ENCODE results near the gene DNM3. TPM values are rescaled to one million over a fixed set of nuclear protein-coding genes. Genes with fewer than 3 reads are reported as not detected.
"Not testable (repeated sequence)": the region's sequence is repeated elsewhere in the genome, so short reads cannot be mapped to it uniquely, and the experiment has no call there.

DNM3 gene
- total RNA-seq, 1 experiment from 2014 or later: 2.7 TPM

DNA sequence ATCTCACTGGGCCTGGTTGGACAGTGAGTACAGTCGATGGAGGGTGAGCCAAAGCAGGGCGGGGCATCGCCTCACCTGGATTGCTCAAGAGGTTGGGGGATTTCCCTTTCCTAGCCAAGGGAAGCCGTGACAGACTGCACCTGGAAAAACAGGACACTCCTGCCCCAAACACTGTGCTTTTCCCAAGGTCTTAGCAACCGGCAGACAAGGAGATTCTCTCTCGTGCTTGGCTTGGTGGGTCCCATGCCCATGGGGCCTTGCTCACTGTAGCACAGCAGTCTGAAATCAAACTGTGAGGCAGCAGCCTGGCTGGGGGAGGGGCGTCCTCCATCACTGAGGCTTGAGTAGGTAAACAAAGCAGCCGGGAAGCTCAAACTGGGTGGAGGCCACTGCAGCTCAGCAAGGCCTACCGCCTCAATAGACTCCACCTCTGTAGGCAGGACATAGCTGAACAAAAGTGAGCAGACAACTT is 590.5 kb downstream of the DNM3 start:
- Mint-ChIP-seq H3K36me3 (ENCODE audit: insufficient read depth in 1 of 3, low read depth in 3 of 3) (peaks cover 0 to 6% (median 1%) of the 10 kb centered on the region in 3 experiments; a peak in 3 of 7 replicates), H3K27me3 (ENCODE audit: low read depth) (no peaks in the 10 kb centered on the region; the same call in 1 of the 2 replicates), H3K27ac (peak overlapping the region in 2 of 3 experiments; percentile 56 to 58; a peak in 4 of 7 replicates), H3K4me3 (no peak overlapping the region), H3K4me1 (peaks cover 16% of the 10 kb centered on the region in 2 experiments), H3K9me3 (peaks cover 0 to 8% of the 10 kb centered on the region in 2 experiments; a peak in 3 of 5 replicates)
- Histone ChIP-seq H2BK15ac (ENCODE audit: low read depth, low read length) (no peak overlapping the region), H3T11ph (ENCODE audit: low read length) (no peak overlapping the region), H3K4me1 (ENCODE audit: insufficient read depth, low read length) (no peaks in the 10 kb centered on the region; the same call in 1 of the 2 replicates), H3K27me3 (ENCODE audit: insufficient read depth, low read length) (no peaks in the 10 kb centered on the region), H3K9me3 (ENCODE audit: control insufficient read depth, low read depth, low read length) (no peaks in the 10 kb centered on the region), H3K4ac (ENCODE audit: low read depth, low read length) (no peak overlapping the region), H3K23ac (ENCODE audit: insufficient read length, low read depth, low read length) (no peak overlapping the region), H2AFZ (ENCODE audit: low read length) (no peak overlapping the region), H3K23me2 (ENCODE audit: insufficient read length, low read depth, low read length, poor library complexity, severe bottlenecking) (no peaks in the 10 kb centered on the region), H4K5ac (ENCODE audit: insufficient read length, low read depth, low read length) (no peak overlapping the region), H4K20me1 (ENCODE audit: control insufficient read depth, insufficient read depth, insufficient read length) (no peaks in the 10 kb centered on the region), H3K4me2 (ENCODE audit: insufficient read depth, insufficient read length, low read length) (no peak overlapping the region), H2AK5ac (ENCODE audit: insufficient read length, low read length) (no peak overlapping the region), H2BK5ac (ENCODE audit: insufficient read length, low read length) (no peak overlapping the region), H4K8ac (replicated peaks; ENCODE audit: insufficient read length, low read depth, low read length) (peak overlapping the region; percentile 35), H3K56ac (ENCODE audit: insufficient read length, low read depth, low read length) (no peak overlapping the region), H3K79me1 (ENCODE audit: insufficient read depth, low read depth, low read length, poor library complexity, severe bottlenecking) (no peaks in the 10 kb centered on the region), H3K18ac (ENCODE audit: insufficient read length, low read depth, low read length) (no peak overlapping the region), H2BK12ac (ENCODE audit: insufficient read length, low read depth, low read length) (no peak overlapping the region), H3K79me2 (ENCODE audit: insufficient read depth, low read length) (no peaks in the 10 kb centered on the region), H3K27ac (ENCODE audit: insufficient read length, low read depth, low read length) (no peak overlapping the region), H3K9ac (ENCODE audit: extremely low read depth, insufficient read length, low read length) (no peak overlapping the region), H2BK120ac (ENCODE audit: low read depth, low read length, poor library complexity, severe bottlenecking) (no peak overlapping the region), H2BK20ac (ENCODE audit: low read depth, low read length, poor library complexity, severe bottlenecking) (no peak overlapping the region), H4K91ac (ENCODE audit: insufficient read length, low read depth, low read length) (no peak overlapping the region), H3K14ac (ENCODE audit: insufficient read depth, low read length) (peak overlapping the region; percentile 57)
- peak; percentile 41 for DNase-seq
- TF ChIP-seq, protein P1, sequence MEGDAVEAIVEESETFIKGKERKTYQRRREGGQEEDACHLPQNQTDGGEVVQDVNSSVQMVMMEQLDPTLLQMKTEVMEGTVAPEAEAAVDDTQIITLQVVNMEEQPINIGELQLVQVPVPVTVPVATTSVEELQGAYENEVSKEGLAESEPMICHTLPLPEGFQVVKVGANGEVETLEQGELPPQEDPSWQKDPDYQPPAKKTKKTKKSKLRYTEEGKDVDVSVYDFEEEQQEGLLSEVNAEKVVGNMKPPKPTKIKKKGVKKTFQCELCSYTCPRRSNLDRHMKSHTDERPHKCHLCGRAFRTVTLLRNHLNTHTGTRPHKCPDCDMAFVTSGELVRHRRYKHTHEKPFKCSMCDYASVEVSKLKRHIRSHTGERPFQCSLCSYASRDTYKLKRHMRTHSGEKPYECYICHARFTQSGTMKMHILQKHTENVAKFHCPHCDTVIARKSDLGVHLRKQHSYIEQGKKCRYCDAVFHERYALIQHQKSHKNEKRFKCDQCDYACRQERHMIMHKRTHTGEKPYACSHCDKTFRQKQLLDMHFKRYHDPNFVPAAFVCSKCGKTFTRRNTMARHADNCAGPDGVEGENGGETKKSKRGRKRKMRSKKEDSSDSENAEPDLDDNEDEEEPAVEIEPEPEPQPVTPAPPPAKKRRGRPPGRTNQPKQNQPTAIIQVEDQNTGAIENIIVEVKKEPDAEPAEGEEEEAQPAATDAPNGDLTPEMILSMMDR (conservative IDR thresholded peaks at IDR 0.05): no peak
- no CpG with 5 or more reads among the region's 9 CpGs for WGBS (ENCODE audit: extremely low coverage, insufficient read length, low lambda C conversion rate)

DNA sequence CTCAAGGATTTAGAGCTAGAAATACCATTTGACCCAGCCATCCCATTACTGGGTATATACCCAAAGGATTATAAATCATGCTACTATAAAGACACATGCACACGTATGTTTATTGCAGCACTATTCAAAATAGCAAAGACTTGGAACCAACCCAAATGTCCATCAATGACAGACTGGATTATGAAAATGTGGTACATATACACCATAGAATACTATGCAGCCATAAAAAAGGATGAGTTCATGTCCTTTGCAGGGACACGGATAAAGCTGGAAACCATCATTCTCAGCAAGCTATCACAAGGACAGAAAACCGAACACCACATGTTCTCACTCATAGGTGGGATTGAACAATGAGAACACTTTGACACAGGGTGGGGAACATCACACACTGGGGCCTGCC is 595.9 kb downstream of the DNM3 start:
- not testable (repeated sequence) for H3K4me1 ChIP-seq (ENCODE audit: insufficient read depth, low read length); H3K79me1 ChIP-seq (ENCODE audit: insufficient read depth, low read depth, low read length, poor library complexity, severe bottlenecking); H3K23me2 ChIP-seq (ENCODE audit: insufficient read length, low read depth, low read length, poor library complexity, severe bottlenecking); H2AK5ac ChIP-seq (ENCODE audit: insufficient read length, low read length); H2BK15ac ChIP-seq (ENCODE audit: low read depth, low read length); H3K4me3 Mint-ChIP-seq; H3K27ac Mint-ChIP-seq; H3T11ph ChIP-seq (ENCODE audit: low read length); H3K4me1 Mint-ChIP-seq; H3K4ac ChIP-seq (ENCODE audit: low read depth, low read length); H3K9me3 ChIP-seq (ENCODE audit: control insufficient read depth, low read depth, low read length); H3K18ac ChIP-seq (ENCODE audit: insufficient read length, low read depth, low read length); H2BK12ac ChIP-seq (ENCODE audit: insufficient read length, low read depth, low read length); DNase-seq; H3K27me3 Mint-ChIP-seq (ENCODE audit: low read depth); H3K27ac ChIP-seq (ENCODE audit: insufficient read length, low read depth, low read length); H3K56ac ChIP-seq (ENCODE audit: insufficient read length, low read depth, low read length); H4K20me1 ChIP-seq (ENCODE audit: control insufficient read depth, insufficient read depth, insufficient read length); H3K79me2 ChIP-seq (ENCODE audit: insufficient read depth, low read length); H2BK120ac ChIP-seq (ENCODE audit: low read depth, low read length, poor library complexity, severe bottlenecking); H3K4me2 ChIP-seq (ENCODE audit: insufficient read depth, insufficient read length, low read length); H2BK5ac ChIP-seq (ENCODE audit: insufficient read length, low read length); H2AFZ ChIP-seq (ENCODE audit: low read length); H2BK20ac ChIP-seq (ENCODE audit: low read depth, low read length, poor library complexity, severe bottlenecking); H4K8ac ChIP-seq (replicated peaks; ENCODE audit: insufficient read length, low read depth, low read length); H4K91ac ChIP-seq (ENCODE audit: insufficient read length, low read depth, low read length); H3K27me3 ChIP-seq (ENCODE audit: insufficient read depth, low read length); H4K5ac ChIP-seq (ENCODE audit: insufficient read length, low read depth, low read length); H3K14ac ChIP-seq (ENCODE audit: insufficient read depth, low read length); H3K9ac ChIP-seq (ENCODE audit: extremely low read depth, insufficient read length, low read length); H3K23ac ChIP-seq (ENCODE audit: insufficient read length, low read depth, low read length)
- peaks cover 7 to 17% (median 9%) of the 10 kb centered on the region in 3 experiments; a peak in 6 of 7 replicates for H3K36me3 Mint-ChIP-seq (ENCODE audit: insufficient read depth in 1 of 3, low read depth in 3 of 3)
- WGBS (ENCODE audit: extremely low coverage, insufficient read length, low lambda C conversion rate): no CpG with 5 or more reads among the region's 3 CpGs
- peaks cover 0 to 11% of the 10 kb centered on the region in 2 experiments; a peak in 4 of 5 replicates for H3K9me3 Mint-ChIP-seq
